ENCODE data around the gene UCHL1.

DNA sequence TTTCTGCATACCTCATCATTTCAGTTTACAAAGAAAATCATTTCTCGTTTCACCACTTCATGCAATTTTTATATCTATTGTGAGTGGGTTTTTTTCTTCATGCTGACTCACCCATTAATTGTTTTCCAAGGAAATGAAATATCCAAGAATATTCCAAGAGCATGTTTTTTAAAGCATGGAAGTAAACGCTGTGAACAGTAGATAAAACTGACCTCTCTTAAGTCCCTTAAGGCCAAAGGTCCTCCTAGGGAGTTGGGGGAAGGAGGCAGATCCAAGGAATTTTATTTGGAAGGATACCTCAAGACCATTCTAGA lies 39.8 kb upstream of the UCHL1 start:
- TF ChIP-seq, protein P1, sequence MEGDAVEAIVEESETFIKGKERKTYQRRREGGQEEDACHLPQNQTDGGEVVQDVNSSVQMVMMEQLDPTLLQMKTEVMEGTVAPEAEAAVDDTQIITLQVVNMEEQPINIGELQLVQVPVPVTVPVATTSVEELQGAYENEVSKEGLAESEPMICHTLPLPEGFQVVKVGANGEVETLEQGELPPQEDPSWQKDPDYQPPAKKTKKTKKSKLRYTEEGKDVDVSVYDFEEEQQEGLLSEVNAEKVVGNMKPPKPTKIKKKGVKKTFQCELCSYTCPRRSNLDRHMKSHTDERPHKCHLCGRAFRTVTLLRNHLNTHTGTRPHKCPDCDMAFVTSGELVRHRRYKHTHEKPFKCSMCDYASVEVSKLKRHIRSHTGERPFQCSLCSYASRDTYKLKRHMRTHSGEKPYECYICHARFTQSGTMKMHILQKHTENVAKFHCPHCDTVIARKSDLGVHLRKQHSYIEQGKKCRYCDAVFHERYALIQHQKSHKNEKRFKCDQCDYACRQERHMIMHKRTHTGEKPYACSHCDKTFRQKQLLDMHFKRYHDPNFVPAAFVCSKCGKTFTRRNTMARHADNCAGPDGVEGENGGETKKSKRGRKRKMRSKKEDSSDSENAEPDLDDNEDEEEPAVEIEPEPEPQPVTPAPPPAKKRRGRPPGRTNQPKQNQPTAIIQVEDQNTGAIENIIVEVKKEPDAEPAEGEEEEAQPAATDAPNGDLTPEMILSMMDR (IDR thresholded peaks at IDR 0.05; ENCODE audit: low read length) = no peak
- no peak for TF ChIP-seq EZH2 (IDR thresholded peaks at IDR 0.05; ENCODE audit: borderline replicate concordance, low read length)
